Hepatocyte (in vitro differentiated cells): Measurements from ENCODE around the gene CDH11. TPM values are rescaled to one million over a fixed set of nuclear protein-coding genes. Genes with fewer than 3 reads are reported as not detected.

Source experiments
- DNase-seq: peaks from one replicate; pipeline ENCODE4 v3.0.0-alpha.2; 2016; ENCODE audit warnings: low spot score
- H2AFZ ChIP-seq: fragments of 200-600 bp; sonication (generic); 2 replicates; pipeline ENCODE4 v1.6.0; 2016; ENCODE audit warnings: antibody characterized with exemption, mild to moderate bottlenecking
- H3K27ac ChIP-seq: fragments of 200-600 bp; sonication (generic); 2 replicates; pipeline ENCODE4 v1.5.1; 2016; ENCODE audit warnings: mild to moderate bottlenecking
- H3K27me3 ChIP-seq: fragments of 200-600 bp; sonication (generic); 2 replicates; pipeline ENCODE4 v1.6.1; 2016
- H3K36me3 ChIP-seq: fragments of 200-600 bp; sonication (generic); replicated peaks from 2 replicates; pipeline ENCODE4 v1.5.1; 2016; ENCODE audit warnings: low read depth; ENCODE audit not compliant: insufficient read depth
- H3K4me1 ChIP-seq: fragments of 200-600 bp; sonication (generic); 2 replicates; pipeline ENCODE4 v1.5.1; 2016; ENCODE audit warnings: mild to moderate bottlenecking, moderate library complexity; ENCODE audit not compliant: insufficient read depth
- H3K4me2 ChIP-seq: fragments of 200-600 bp; sonication (generic); 2 replicates; pipeline ENCODE4 v1.6.0; 2016
- H3K4me3 ChIP-seq: fragments of 200-600 bp; sonication (generic); 2 replicates; pipeline ENCODE4 v1.5.1; 2016; ENCODE audit warnings: mild to moderate bottlenecking
- H3K79me2 ChIP-seq: fragments of 200-600 bp; sonication (generic); 2 replicates; pipeline ENCODE4 v1.6.0; 2017; ENCODE audit warnings: mild to moderate bottlenecking
- H3K9me2 ChIP-seq: fragments of 200-600 bp; sonication (generic); replicated peaks from 2 replicates; pipeline ENCODE4 v1.6.0; 2017; ENCODE audit warnings: mild to moderate bottlenecking; ENCODE audit not compliant: insufficient read depth
- H3K9me3 ChIP-seq: fragments of 200-600 bp; sonication (generic); 2 replicates; pipeline ENCODE4 v1.5.1; 2016; ENCODE audit warnings: low read depth, mild to moderate bottlenecking
- H4K20me1 ChIP-seq: fragments of 200-600 bp; sonication (generic); 2 replicates; pipeline ENCODE4 v1.6.0; 2016; ENCODE audit warnings: mild to moderate bottlenecking; ENCODE audit not compliant: insufficient read depth, poor library complexity, severe bottlenecking
- EZH2 ChIP-seq: fragments of 200-600 bp; sonication (generic); IDR thresholded peaks from 2 replicates; pipeline ENCODE4 v1.6.1; 2016; ENCODE audit warnings: antibody characterized with exemption, mild to moderate bottlenecking, borderline replicate concordance
- EZH2phosphoT487 ChIP-seq: fragments of 200-600 bp; sonication (generic); IDR thresholded peaks from one replicate; pipeline ENCODE4 v1.6.1; 2018; ENCODE audit warnings: antibody characterized with exemption, mild to moderate bottlenecking, low read depth, moderate library complexity; ENCODE audit not compliant: unreplicated experiment, severe bottlenecking
- WGBS: methylation state at CpG from one replicate; pipeline ENCODE4 v1.1.6; 2016; ENCODE audit warnings: low lambda C conversion rate; ENCODE audit errors: missing lambda C conversion rate; 5-methylcytosine and 5-hydroxymethylcytosine counted together
- polyA plus RNA-seq: library from polyadenylated mRNA; unstranded; fragments of >200 nt; fragmentation: Nextera tagmentation; extraction: Ambion mirVana; gene quantifications from 2 replicates; pipeline ENCODE4 v1.2.1, GENCODE V29; 2016
- total RNA-seq: library from RNA; depleted of rRNA; stranded (reverse); fragments of >200 nt; gene quantifications from 2 replicates; pipeline ENCODE4 v1.2.3, GENCODE V29; 2014
- TF ChIP-seq, protein P1 (sequence below): fragments of 200-600 bp; sonication (generic); IDR thresholded peaks from 2 replicates; pipeline ENCODE4 v1.5.1; 2016; ENCODE audit warnings: antibody characterized with exemption, mild to moderate bottlenecking; ENCODE audit not compliant: poor library complexity

CDH11 gene
- total and polyA plus RNA-seq, 2 experiments from 2014 or later, result 148 to 289 TPM

DNA sequence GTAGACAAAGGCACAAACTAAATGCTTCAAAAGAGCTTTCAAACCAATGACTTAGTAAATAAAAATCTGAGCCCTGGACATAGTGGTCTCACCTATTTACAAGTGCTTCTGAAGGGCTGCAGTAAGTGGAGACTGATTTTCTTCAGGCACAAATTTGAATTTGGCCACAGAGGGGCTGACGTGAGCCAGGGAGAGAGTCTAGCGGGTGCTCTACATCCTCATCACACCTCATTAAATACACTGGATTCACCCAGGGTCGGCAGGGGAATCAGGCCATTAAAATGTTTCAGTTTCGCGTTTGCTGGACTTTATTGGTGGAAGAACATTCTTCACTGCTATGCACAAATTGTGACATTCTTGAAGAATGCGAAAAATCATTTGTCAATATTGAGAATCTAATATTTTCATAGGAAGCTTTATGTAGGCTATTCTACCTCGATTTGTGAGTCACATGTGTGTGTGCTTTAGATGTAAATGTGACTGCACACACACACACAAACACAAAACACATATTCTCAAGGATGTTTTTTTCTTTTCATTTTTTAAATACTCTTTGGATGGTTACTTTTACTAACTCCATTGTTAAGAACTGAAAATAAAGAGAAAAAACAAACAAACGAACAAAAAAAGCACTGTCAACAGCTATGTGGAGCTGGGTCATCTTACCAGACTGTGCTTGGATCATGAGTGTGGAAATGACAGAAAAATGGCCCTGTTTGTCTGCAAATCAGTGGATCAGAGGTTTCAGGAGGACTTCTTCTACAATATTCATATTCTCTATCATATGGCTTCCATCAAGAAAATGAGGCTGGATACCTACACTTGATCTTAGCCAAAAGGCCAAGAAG, 58.9 kb downstream of the CDH11 start:
- H3K9me2 ChIP-seq, result no peaks in the 10 kb centered on the region
- peaks cover 85% of the 10 kb centered on the region for H4K20me1 ChIP-seq
- TF ChIP-seq, protein P1, sequence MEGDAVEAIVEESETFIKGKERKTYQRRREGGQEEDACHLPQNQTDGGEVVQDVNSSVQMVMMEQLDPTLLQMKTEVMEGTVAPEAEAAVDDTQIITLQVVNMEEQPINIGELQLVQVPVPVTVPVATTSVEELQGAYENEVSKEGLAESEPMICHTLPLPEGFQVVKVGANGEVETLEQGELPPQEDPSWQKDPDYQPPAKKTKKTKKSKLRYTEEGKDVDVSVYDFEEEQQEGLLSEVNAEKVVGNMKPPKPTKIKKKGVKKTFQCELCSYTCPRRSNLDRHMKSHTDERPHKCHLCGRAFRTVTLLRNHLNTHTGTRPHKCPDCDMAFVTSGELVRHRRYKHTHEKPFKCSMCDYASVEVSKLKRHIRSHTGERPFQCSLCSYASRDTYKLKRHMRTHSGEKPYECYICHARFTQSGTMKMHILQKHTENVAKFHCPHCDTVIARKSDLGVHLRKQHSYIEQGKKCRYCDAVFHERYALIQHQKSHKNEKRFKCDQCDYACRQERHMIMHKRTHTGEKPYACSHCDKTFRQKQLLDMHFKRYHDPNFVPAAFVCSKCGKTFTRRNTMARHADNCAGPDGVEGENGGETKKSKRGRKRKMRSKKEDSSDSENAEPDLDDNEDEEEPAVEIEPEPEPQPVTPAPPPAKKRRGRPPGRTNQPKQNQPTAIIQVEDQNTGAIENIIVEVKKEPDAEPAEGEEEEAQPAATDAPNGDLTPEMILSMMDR, result no peak
- TF ChIP-seq EZH2, result no peak
- TF ChIP-seq EZH2phosphoT487, result no peak
- H2AFZ ChIP-seq, result no peak overlapping the region
- 57% methylated on average over 8 of the region's 8 CpGs for whole genome bisulfite sequencing
- peaks cover 5% of the 10 kb centered on the region for H3K4me1 ChIP-seq
- no peak overlapping the region for H3K4me3 ChIP-seq
- H3K27ac ChIP-seq, result no peak overlapping the region
- H3K4me2 ChIP-seq, result no peak overlapping the region
- no peaks in the 10 kb centered on the region for H3K9me3 ChIP-seq
- no peak for DNase-seq
- H3K36me3 ChIP-seq, result no peaks in the 10 kb centered on the region
- H3K79me2 ChIP-seq, result peaks cover 93% of the 10 kb centered on the region
- no peaks in the 10 kb centered on the region for H3K27me3 ChIP-seq

GRCh38 chr16:65061935-65062518, 59.8 kb downstream of the CDH11 start:
- H3K4me2 ChIP-seq, result no peak overlapping the region
- H3K9me3 ChIP-seq, result no peaks in the 10 kb centered on the region
- peaks cover 95% of the 10 kb centered on the region for H3K79me2 ChIP-seq
- TF ChIP-seq, protein P1, result no peak
- TF ChIP-seq EZH2 (no peak), EZH2phosphoT487 (no peak)
- H4K20me1 ChIP-seq, result peaks cover 84% of the 10 kb centered on the region
- 87% methylated on average over 5 of the region's 5 CpGs for WGBS
- H3K36me3 ChIP-seq, result no peaks in the 10 kb centered on the region
- H3K4me3 ChIP-seq, result no peak overlapping the region
- H2AFZ ChIP-seq, result no peak overlapping the region
- no peaks in the 10 kb centered on the region for H3K9me2 ChIP-seq
- H3K4me1 ChIP-seq, result peaks cover 4% of the 10 kb centered on the region
- DNase-seq, result no peak
- H3K27ac ChIP-seq, result no peak overlapping the region
- H3K27me3 ChIP-seq, result no peaks in the 10 kb centered on the region

DNA sequence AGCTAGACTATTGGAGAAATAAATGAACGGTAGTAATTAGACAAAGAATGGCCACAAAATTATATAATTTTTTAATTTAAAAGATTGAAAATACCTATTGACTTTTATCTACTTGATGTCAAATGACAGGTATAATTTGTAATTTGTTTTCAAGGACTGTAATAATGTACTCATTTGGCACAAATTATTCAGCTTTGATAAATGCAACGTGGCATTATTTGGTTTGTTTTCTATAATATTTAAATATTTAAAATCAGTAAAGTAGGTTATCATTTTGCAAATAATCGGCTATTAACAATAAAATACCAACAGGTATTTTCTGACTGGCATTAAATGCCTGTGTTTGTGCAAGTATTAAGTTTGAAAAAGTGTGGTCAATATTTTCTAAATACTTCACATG, 60.6 kb downstream of the CDH11 start:
- H3K9me3 ChIP-seq, result no peaks in the 10 kb centered on the region
- DNase-seq, result no peak
- H3K4me2 ChIP-seq, result no peak overlapping the region
- peaks cover 77% of the 10 kb centered on the region for H4K20me1 ChIP-seq
- no peaks in the 10 kb centered on the region for H3K4me1 ChIP-seq
- H3K9me2 ChIP-seq, result no peaks in the 10 kb centered on the region
- H3K4me3 ChIP-seq, result no peak overlapping the region
- no peak for TF ChIP-seq EZH2phosphoT487
- TF ChIP-seq EZH2, result no peak
- no peak overlapping the region for H3K27ac ChIP-seq
- H2AFZ ChIP-seq, result no peak overlapping the region
- peaks cover 95% of the 10 kb centered on the region for H3K79me2 ChIP-seq
- 91% methylated on average over 3 of the region's 3 CpGs for WGBS
- no peaks in the 10 kb centered on the region for H3K27me3 ChIP-seq
- no peaks in the 10 kb centered on the region for H3K36me3 ChIP-seq

DNA sequence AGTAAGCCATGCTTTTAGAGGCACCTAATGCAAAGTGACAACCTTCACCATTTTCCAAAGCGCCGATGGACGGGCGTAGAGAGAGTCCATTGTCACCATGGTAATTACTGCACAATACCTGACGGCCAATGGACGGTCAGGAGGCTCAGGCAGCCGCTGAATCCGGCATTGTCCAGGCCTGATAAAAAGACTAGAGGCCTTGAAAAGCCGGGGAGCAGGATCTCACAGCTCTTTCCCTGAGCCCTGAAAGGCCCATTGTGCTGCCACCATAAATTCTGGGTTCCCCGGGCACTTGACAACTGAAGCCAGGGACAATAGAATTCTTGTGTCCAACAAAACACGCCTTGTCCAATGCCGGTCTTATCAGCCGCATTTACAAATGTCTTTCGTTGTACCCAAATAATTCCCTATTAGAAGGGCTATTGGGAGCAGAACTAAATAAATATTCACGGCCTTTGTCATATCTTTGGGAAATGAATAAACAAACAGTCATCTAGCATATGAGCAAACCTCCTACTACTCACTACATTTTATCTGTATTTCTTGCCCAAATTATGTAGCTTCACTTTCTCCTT, 62.4 kb downstream of the CDH11 start:
- Histone ChIP-seq H3K4me1 (no peaks in the 10 kb centered on the region), H3K36me3 (no peaks in the 10 kb centered on the region), H3K4me2 (no peak overlapping the region), H3K4me3 (no peak overlapping the region), H3K27me3 (no peaks in the 10 kb centered on the region), H3K27ac (no peak overlapping the region), H4K20me1 (peaks cover 76% of the 10 kb centered on the region), H2AFZ (no peak overlapping the region), H3K9me3 (no peaks in the 10 kb centered on the region), H3K9me2 (no peaks in the 10 kb centered on the region), H3K79me2 (peaks cover 95% of the 10 kb centered on the region)
- WGBS, result 88% methylated on average over 15 of the region's 15 CpGs
- TF ChIP-seq, protein P1, result no peak
- TF ChIP-seq EZH2phosphoT487 (no peak), EZH2 (no peak)
- no peak for DNase-seq
